ENCODE data around the gene PEF1. TPM values are rescaled to one million over a fixed set of nuclear protein-coding genes. Genes with fewer than 3 reads are reported as not detected.

Gene PEF1
- total RNA-seq, 1 experiment from 2014 or later = 33.7 TPM

DNA sequence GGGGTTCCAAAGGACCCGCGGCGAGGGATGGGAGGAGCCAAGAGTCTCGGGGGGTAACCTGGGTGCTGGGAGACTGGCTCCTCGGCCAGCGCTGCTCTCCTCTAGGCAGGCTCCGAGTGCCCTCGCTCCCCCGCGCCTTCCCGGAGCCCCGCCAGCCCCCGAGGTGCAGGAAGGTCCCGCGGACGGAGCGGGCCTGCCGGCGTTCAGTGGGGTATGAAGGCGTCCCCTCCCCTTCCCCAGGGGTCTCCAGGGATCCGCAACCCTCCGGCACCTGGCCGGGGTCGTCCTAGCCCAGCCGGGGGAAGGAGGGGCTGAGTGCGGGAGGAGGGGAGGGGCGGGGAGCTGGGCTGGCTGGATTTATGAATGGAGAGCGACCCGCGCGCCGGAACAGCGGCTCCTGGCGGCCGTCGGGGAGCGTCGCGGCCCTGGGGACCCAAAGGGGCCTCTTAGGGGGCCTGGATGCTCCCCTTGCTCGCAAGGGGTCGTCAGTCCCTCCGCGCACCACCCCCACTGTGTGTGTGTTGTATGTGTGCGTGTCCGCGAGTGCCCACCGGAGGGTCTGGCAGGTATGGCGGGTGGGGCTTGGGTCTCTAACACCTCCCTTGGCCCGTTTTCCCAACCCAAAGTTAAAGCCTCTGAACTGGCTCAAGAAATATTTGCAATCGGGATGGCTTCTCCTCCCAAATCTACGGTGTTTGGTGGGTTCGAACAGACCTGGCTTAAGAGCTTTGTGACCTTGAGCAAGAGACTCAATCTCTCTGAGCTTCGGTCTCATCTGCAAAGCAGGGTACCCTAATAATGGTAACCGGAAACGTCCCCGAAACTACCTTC is 26.5 kb downstream of the PEF1 start:
- Mint-ChIP-seq H3K27ac (no peak overlapping the region), H3K36me3 (no peaks in the 10 kb centered on the region), H3K4me1 (peaks cover 14% of the 10 kb centered on the region), H3K27me3 (ENCODE audit: low read depth) (peaks cover 29% of the 10 kb centered on the region), H3K4me3 (peak overlapping the region; percentile 50), H3K9me3 (no peaks in the 10 kb centered on the region)
- POLR2A ChIA-PET = interaction anchor here (1.1 kb wide), 1 partner anchor 11 kb away, joined by 6 read pairs; no protein-coding TSS in a partner anchor
- CTCF ChIA-PET = interaction anchor here (0.7 to 3.7 kb wide), 44 partner anchors 8 to 496 kb away, joined by 3 to 38 read pairs (median 5); partner anchors contain the start of genes COL16A1, PEF1 and TMEM39B
- DNase-seq (ENCODE audit: low spot score) = peak; percentile 82
- ATAC-seq = peak; percentile 80
- TF ChIP-seq FOXP1 (CRISPR knock-in tag; IDR thresholded peaks at IDR 0.05; ENCODE audit: borderline replicate concordance) = no peak
- no peak for TF ChIP-seq NR1H2 (CRISPR knock-in tag; IDR thresholded peaks at IDR 0.05)
- TF ChIP-seq, protein P1, sequence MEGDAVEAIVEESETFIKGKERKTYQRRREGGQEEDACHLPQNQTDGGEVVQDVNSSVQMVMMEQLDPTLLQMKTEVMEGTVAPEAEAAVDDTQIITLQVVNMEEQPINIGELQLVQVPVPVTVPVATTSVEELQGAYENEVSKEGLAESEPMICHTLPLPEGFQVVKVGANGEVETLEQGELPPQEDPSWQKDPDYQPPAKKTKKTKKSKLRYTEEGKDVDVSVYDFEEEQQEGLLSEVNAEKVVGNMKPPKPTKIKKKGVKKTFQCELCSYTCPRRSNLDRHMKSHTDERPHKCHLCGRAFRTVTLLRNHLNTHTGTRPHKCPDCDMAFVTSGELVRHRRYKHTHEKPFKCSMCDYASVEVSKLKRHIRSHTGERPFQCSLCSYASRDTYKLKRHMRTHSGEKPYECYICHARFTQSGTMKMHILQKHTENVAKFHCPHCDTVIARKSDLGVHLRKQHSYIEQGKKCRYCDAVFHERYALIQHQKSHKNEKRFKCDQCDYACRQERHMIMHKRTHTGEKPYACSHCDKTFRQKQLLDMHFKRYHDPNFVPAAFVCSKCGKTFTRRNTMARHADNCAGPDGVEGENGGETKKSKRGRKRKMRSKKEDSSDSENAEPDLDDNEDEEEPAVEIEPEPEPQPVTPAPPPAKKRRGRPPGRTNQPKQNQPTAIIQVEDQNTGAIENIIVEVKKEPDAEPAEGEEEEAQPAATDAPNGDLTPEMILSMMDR (IDR thresholded peaks at IDR 0.05) = peak; percentile 87
- TF ChIP-seq SMAD3 (CRISPR knock-in tag; IDR thresholded peaks at IDR 0.05; ENCODE audit: borderline replicate concordance) = no peak
- TF ChIP-seq, protein P2, sequence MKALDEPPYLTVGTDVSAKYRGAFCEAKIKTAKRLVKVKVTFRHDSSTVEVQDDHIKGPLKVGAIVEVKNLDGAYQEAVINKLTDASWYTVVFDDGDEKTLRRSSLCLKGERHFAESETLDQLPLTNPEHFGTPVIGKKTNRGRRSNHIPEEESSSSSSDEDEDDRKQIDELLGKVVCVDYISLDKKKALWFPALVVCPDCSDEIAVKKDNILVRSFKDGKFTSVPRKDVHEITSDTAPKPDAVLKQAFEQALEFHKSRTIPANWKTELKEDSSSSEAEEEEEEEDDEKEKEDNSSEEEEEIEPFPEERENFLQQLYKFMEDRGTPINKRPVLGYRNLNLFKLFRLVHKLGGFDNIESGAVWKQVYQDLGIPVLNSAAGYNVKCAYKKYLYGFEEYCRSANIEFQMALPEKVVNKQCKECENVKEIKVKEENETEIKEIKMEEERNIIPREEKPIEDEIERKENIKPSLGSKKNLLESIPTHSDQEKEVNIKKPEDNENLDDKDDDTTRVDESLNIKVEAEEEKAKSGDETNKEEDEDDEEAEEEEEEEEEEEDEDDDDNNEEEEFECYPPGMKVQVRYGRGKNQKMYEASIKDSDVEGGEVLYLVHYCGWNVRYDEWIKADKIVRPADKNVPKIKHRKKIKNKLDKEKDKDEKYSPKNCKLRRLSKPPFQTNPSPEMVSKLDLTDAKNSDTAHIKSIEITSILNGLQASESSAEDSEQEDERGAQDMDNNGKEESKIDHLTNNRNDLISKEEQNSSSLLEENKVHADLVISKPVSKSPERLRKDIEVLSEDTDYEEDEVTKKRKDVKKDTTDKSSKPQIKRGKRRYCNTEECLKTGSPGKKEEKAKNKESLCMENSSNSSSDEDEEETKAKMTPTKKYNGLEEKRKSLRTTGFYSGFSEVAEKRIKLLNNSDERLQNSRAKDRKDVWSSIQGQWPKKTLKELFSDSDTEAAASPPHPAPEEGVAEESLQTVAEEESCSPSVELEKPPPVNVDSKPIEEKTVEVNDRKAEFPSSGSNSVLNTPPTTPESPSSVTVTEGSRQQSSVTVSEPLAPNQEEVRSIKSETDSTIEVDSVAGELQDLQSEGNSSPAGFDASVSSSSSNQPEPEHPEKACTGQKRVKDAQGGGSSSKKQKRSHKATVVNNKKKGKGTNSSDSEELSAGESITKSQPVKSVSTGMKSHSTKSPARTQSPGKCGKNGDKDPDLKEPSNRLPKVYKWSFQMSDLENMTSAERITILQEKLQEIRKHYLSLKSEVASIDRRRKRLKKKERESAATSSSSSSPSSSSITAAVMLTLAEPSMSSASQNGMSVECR (CRISPR knock-in tag; IDR thresholded peaks at IDR 0.05; ENCODE audit: borderline replicate concordance) = no peak
- TF ChIP-seq TEAD4 (CRISPR knock-in tag; IDR thresholded peaks at IDR 0.05) = no peak
- TF ChIP-seq ESRRA (CRISPR knock-in tag; IDR thresholded peaks at IDR 0.05; ENCODE audit: borderline replicate concordance) = 0 out of 2 replicates have a peak, but pooled peaks have one; percentile 41
- TF ChIP-seq, protein P3, sequence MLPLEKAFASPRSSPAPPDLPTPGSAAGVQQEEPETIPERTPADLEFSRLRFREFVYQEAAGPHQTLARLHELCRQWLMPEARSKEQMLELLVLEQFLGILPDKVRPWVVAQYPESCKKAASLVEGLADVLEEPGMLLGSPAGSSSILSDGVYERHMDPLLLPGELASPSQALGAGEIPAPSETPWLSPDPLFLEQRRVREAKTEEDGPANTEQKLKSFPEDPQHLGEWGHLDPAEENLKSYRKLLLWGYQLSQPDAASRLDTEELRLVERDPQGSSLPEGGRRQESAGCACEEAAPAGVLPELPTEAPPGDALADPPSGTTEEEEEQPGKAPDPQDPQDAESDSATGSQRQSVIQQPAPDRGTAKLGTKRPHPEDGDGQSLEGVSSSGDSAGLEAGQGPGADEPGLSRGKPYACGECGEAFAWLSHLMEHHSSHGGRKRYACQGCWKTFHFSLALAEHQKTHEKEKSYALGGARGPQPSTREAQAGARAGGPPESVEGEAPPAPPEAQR (CRISPR knock-in tag; IDR thresholded peaks at IDR 0.05) = no peak
- peak; percentile 47; the same call in 1 of the 2 replicates for TF ChIP-seq ZNF423 (CRISPR knock-in tag; IDR thresholded peaks at IDR 0.05)
- TF ChIP-seq ETV6 (CRISPR knock-in tag; IDR thresholded peaks at IDR 0.05) = no peak
- no peak for TF ChIP-seq ZNF219 (CRISPR knock-in tag; IDR thresholded peaks at IDR 0.05; ENCODE audit: borderline replicate concordance)
- no peak for TF ChIP-seq CREB1 (CRISPR knock-in tag; IDR thresholded peaks at IDR 0.05)
- TF ChIP-seq, protein P4, sequence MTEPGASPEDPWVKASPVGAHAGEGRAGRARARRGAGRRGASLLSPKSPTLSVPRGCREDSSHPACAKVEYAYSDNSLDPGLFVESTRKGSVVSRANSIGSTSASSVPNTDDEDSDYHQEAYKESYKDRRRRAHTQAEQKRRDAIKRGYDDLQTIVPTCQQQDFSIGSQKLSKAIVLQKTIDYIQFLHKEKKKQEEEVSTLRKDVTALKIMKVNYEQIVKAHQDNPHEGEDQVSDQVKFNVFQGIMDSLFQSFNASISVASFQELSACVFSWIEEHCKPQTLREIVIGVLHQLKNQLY (CRISPR knock-in tag; IDR thresholded peaks at IDR 0.05) = no peak
- TF ChIP-seq, protein P5, sequence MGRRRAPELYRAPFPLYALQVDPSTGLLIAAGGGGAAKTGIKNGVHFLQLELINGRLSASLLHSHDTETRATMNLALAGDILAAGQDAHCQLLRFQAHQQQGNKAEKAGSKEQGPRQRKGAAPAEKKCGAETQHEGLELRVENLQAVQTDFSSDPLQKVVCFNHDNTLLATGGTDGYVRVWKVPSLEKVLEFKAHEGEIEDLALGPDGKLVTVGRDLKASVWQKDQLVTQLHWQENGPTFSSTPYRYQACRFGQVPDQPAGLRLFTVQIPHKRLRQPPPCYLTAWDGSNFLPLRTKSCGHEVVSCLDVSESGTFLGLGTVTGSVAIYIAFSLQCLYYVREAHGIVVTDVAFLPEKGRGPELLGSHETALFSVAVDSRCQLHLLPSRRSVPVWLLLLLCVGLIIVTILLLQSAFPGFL (CRISPR knock-in tag; IDR thresholded peaks at IDR 0.05; ENCODE audit: borderline replicate concordance) = no peak
- TF ChIP-seq HMGA2 (CRISPR knock-in tag; IDR thresholded peaks at IDR 0.05) = no peak
- no peak for TF ChIP-seq TEAD1 (CRISPR knock-in tag; IDR thresholded peaks at IDR 0.05)
- TF ChIP-seq GRHL2 (CRISPR knock-in tag; IDR thresholded peaks at IDR 0.05; ENCODE audit: insufficient replicate concordance, severe bottlenecking) = no peak
- TF ChIP-seq JAZF1 (CRISPR knock-in tag; IDR thresholded peaks at IDR 0.05) = no peak
- no peak for TF ChIP-seq SOX15 (CRISPR knock-in tag; IDR thresholded peaks at IDR 0.05)
- TF ChIP-seq, protein P6, sequence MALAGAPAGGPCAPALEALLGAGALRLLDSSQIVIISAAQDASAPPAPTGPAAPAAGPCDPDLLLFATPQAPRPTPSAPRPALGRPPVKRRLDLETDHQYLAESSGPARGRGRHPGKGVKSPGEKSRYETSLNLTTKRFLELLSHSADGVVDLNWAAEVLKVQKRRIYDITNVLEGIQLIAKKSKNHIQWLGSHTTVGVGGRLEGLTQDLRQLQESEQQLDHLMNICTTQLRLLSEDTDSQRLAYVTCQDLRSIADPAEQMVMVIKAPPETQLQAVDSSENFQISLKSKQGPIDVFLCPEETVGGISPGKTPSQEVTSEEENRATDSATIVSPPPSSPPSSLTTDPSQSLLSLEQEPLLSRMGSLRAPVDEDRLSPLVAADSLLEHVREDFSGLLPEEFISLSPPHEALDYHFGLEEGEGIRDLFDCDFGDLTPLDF (CRISPR knock-in tag; IDR thresholded peaks at IDR 0.05) = no peak
- TF ChIP-seq, protein P7, sequence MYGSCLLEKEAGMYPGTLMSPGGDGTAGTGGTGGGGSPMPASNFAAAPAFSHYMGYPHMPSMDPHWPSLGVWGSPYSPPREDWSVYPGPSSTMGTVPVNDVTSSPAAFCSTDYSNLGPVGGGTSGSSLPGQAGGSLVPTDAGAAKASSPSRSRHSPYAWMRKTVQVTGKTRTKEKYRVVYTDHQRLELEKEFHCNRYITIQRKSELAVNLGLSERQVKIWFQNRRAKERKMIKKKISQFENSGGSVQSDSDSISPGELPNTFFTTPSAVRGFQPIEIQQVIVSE (CRISPR knock-in tag; IDR thresholded peaks at IDR 0.05; ENCODE audit: borderline replicate concordance) = no peak
- no peak for TF ChIP-seq GTF2I (CRISPR knock-in tag; conservative IDR thresholded peaks at IDR 0.05)
- TF ChIP-seq, protein P8, sequence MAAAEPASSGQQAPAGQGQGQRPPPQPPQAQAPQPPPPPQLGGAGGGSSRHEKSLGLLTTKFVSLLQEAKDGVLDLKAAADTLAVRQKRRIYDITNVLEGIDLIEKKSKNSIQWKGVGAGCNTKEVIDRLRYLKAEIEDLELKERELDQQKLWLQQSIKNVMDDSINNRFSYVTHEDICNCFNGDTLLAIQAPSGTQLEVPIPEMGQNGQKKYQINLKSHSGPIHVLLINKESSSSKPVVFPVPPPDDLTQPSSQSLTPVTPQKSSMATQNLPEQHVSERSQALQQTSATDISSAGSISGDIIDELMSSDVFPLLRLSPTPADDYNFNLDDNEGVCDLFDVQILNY (CRISPR knock-in tag; IDR thresholded peaks at IDR 0.05) = no peak
- no peak for TF ChIP-seq ZNF396 (CRISPR knock-in tag; IDR thresholded peaks at IDR 0.05; ENCODE audit: borderline replicate concordance)

All from WTC11 (cell line).